ENCODE measurements around the gene RAD54L2.
"Not testable (repeated sequence)": the region's sequence is repeated elsewhere in the genome, so short reads cannot be mapped to it uniquely, and the experiment has no call there.

Gene RAD54L2, protein sequence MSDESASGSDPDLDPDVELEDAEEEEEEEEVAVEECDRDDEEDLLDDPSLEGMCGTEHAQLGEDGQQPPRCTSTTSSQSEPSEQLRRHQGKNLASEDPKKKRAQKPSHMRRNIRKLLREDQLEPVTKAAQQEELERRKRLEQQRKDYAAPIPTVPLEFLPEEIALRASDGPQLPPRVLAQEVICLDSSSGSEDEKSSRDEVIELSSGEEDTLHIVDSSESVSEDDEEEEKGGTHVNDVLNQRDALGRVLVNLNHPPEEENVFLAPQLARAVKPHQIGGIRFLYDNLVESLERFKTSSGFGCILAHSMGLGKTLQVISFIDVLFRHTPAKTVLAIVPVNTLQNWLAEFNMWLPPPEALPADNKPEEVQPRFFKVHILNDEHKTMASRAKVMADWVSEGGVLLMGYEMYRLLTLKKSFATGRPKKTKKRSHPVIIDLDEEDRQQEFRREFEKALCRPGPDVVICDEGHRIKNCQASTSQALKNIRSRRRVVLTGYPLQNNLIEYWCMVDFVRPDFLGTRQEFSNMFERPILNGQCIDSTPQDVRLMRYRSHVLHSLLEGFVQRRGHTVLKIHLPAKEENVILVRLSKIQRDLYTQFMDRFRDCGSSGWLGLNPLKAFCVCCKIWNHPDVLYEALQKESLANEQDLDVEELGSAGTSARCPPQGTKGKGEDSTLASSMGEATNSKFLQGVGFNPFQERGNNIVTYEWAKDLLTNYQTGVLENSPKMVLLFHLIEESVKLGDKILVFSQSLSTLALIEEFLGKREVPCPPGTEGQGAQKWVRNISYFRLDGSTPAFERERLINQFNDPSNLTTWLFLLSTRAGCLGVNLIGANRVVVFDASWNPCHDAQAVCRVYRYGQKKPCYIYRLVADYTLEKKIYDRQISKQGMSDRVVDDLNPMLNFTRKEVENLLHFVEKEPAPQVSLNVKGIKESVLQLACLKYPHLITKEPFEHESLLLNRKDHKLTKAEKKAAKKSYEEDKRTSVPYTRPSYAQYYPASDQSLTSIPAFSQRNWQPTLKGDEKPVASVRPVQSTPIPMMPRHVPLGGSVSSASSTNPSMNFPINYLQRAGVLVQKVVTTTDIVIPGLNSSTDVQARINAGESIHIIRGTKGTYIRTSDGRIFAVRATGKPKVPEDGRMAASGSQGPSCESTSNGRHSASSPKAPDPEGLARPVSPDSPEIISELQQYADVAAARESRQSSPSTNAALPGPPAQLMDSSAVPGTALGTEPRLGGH (N-terminal part only)

DNA sequence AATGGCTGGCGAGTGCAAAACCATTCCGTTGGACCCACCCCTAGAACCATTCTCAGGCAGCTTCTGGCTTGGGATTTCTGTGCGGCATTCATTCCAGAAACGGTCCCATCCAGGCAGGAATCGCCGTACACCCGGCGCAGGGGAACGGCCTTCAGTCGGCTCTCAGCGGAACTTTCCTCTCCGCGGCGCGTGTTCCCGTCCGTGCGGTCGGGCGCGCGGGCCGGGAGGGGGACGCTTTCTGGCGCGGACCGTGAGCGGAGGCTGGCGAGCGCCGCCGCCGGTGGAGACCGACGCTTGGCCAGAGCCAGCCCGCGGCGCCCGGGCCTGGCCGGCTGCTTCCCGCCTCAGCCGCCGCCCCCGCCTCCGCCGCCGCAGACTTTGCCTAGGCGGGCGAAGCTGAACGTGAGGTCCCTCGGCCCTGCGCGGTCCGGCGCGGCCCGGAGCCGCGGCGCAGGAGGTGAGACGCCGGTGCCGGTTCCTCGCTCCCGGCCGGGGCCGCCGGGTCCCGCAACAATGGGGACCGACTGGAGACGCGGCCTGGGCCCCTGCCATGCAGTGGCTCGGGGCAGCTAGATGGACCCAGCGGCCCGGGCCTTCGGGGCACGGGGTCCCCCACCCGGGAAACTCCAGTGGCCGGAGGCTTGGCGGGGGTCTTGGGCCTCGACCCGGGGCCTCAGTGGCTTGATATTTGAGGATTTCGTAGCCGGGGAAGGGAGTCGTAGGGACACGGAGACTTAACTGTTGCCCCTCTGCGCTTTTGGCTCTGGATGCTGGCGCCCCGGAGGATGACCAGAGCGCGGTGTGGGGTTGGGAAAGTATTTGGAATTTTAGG lies at the start of gene RAD54L2:
TSS of gene RAD54L2 (plus strand) at position 261 of the 832 bp plus-strand sequence. CDS start 51,702 bp downstream, outside the sequence.
- peak; percentile 81 for DNase-seq (ENCODE audit: low read depth)

DNA sequence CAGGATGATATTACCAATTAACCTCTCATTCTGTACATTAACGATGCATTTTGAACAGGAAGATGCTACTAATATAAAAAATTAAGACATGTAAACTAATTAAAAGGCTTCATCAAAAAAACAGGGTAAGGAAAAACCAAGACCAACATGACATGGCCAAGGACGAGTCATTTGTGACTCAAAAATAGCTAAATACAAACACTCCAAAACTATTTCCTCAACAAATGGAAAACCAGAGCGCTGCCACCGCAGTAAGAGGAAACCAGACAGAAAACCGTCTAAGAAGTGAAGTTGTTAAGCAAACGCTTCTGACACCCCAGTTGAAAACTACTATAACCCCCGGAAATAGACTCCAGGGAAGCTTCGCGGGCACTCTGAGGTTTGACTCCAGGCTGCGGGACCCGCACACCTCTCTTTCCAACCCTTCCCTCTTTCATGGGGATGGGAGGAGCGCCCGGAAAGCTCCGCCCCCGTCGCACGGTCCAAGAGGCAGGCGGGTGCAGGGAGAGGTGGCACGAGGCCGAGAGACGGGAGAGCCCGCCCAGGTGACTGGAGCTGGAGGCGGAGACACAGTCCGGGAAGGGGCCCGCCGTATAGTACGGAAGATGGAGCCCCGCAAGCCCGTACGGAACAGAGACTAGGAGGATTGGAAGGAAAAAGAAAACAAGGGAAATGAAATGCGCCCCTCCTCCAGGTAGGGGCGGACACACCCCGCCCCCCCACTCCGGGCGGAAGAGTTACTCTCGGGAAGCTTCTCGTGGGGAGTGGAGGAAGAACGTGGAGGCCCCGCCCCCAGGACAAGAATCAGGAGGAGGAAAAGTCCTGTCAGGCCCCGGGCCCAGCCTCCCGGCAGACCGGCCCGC lies 39.4 kb upstream of the RAD54L2 start:
- peak; percentile 94 for DNase-seq (ENCODE audit: low read depth)

DNA sequence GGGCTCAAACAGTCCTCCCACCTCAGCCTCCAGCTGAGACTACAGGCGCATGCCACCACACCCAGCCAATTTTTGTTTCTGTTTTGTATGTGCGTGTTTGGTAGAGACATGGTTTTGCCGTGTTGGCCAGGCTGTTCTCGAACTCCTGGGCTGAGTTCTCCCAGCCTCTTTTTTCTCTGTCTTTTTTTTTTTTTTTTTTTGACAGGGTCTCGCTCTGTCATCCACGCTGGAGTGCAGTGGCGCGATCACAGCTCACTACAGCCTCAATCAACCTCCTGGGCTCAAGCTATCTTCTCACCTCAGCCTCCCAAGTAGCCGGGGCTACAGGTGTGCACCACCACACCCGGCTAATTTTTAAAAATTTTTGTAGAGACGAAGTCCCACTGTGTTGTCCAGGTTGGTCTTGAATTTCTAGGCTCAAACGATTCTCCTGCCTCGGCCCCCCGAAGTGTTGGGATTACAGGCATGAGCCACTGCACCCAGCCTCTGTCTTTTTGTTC lies 37.8 kb upstream of the RAD54L2 start:
- no peak for DNase-seq (ENCODE audit: low read depth)

DNA sequence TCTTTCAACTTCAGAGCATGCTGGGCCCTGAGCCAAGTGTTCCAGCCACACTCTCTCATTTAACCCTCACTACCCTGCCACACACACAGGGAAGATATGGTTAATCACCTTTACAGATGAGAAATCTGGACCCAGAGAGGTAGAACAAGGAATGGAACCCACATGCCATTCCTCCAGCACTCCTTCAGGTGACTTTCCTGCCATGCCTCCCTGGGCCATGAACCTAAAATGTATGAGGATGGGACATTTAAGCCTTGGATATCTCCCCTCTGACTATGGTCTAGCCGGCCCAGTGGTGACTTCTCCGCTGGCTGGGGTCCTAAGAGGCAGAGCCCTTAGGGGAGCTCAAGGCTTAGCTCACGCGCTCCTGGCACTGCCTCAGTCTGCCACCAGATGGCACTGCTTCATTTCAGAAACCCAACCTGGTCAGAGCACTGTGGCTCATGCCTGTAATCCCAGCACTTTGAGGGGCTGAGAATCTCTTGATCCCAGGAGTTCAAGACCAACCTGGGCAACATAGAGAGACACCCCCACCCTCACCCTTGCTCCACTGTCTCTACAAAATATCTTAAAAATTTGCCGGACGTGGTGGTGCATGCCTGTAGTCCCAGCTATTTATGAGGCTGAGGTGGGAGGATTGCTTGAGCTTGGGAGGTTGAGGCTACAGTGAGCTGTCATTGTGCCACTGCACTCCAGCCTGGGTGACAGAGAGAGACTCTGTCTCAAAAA lies 36.5 kb upstream of the RAD54L2 start:
- DNase-seq (ENCODE audit: low read depth) = peak; percentile 77

DNA sequence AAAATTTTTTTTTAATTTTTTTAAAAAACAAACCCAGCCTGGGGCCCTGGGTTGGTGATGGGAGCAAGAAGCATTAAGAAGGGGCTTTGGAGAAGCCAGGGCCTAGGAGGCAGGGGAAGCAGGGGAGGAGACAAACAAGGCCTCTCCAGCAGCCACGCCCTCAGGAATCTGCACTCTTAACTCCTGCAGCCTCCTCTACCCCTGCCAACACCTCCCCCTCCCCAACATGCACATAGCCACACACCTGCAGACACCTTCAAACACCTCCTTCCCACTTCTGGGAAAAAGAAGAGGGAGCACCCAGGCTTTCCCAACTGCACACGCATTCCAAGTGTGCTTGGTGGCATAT lies 36.0 kb upstream of the RAD54L2 start:
- DNase-seq (ENCODE audit: low read depth) = no peak

DNA sequence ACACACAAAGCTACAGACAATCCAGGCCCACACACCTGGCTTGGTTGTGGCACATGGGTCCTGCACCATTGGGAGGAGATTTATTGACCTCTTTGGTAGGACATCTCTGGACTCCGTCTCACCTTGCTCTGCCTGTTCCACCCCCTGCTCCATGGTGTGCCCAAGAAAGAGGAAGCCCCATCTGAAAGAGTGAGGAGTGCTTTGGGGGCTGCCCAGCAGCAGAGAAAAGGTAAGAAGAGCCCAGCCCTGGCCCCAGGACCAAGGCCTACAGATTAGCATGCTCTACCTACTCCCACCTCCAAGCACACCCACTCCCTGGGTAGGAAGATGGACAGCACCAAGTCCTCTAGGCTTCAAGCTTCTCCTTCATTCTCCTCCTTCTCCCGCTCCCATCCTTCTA lies 35.5 kb upstream of the RAD54L2 start:
- no peak for DNase-seq (ENCODE audit: low read depth)

DNA sequence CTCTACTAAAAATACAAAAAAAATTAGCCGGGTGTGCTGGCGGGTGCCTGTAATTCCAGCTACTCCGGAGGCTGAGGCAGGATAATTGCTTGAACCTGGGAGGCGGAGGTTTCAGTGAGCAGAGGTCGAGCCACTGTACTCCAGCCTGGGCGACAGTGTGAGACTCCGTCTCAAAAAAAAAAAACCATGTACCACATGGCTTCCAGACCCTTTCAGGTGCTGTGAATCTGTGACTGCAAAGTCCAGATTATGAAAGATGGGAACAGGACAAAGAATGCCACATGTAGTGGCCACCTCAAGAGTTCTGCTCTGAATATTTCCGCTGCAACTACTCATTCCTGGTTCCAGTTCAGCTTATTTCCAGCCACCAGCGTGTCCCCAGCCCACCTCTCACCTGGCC lies 30.3 kb upstream of the RAD54L2 start:
- DNase-seq (ENCODE audit: low read depth) = no peak

DNA sequence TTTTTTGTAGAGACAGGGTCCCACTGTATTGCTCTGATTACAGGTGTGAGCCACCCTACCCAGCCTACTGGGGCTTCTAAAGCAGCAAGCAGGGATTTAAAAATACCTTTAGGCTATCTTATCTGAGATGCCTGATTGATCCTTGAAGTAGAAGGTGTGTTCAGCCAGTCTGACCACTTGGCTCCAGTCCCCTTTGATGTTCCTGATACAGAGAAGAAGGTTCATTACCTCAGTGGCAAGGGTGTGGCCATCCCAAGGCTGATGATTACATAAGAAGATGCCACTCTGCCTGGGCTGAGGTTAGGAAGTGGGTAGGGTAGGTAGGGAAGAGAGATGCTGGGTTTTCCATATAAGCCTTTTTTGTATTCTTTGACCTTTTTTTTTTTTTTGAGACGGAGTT lies 27.5 kb upstream of the RAD54L2 start:
- no peak for DNase-seq (ENCODE audit: low read depth)

DNA sequence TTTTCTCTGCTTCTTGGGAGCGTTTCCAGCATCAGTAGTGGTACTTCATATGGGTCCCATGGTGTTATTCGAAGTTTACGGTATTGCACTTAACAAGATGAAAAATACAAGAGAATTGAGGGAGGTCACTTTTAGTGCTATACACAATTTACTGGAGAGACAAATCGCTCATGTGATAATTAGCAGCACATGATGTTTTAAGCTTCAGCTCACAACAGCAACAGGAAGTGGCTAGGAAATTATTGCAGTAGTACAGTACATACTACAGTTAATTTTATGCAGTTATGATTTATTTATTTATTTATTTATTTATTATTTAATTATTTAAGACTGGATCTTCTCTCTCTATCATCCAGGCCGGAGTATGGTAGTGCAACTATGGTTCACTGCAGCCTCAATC lies 24.3 kb upstream of the RAD54L2 start:
- DNase-seq (ENCODE audit: low read depth) = no peak

DNA sequence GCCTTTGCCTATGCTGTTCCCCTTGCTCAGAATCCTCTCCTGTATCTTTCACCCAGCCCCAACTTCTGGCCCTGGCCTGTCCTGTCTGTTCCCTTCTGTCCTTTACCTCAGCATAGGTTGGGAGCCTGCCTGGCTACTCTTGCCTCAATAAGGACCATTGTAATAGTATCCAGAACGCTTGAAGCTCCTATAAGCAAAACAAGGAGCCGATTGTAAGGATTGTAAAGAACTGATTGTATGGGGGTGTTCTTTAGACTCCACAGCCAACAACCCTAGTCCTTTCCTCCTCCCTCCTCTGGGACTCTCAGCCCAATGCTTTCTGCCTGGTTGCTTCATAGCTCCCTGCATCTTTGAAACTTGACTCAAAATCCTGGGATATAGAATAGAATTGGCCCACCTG lies 18.7 kb upstream of the RAD54L2 start:
- DNase-seq (ENCODE audit: low read depth) = no peak

DNA sequence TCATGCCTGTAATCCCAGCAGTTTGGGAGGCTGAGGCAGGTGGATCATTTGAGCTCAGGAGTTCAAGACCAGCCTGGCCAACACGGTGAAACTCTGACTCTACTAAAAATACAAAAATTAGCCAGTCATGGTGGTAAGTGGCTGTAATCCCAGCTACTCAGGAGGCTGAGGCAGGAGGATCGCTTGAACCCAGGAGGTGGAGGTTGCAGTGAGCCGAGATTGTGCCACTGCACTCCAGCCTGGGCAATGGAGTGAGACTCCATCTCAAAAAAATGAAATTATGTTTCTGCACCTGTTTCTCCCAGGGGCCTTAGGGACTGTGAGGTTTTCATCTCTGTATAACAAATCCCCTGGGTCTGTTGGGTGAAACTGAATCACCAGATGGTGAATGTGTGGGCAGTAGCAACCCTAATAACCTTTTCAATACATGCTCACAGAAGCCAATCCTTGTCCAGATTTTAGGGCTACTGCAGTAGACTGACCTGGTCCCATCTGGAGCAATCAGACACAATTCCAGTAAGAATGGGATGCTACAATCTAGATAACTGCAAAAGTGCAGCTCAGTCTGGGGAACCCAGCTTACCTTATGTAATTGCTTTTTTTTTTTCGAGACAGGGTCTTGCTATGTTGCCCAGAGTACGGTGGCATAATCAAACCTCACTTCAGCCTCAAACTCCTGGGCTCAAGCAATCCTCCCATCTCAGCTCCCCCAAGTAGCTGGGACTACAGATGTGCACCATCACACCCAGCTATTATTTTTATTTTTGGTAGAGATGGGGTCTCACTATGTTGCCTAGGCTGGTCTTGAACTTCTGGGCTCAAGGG lies 17.4 kb upstream of the RAD54L2 start:
- DNase-seq (ENCODE audit: low read depth) = not testable (repeated sequence)

DNA sequence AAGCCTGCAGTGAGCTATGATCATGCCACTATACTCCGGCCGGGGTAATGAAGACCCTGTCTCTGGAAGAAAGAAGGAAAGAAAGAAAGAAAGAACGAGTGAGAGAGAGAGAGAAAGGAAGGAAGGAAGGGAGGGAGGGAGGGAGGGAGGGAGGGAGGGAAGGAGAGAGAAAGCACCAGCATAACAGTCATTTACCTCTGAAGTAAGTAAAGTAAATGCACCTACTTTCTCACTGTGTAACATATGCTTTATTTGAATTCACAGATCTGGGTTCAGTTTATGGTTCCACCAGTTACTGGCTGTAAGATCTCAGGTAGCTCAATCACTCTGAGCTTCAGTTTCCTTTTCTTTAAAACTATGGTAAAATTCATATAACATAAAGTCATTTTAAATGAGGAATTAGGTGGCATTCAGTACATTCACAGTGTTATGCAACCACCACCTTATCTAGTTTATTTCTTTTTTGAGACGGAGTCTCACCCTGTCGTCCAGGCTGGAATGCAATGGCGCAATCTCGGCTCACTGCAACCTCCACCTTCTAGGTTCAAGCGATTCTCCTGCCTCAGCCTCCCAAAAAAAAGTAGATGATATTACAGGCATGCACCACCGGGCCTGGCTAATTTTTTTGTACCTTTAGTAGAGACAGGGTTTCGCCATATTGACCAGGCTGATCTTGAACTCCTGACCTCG lies 16.1 kb upstream of the RAD54L2 start:
- DNase-seq (ENCODE audit: low read depth) = no peak

DNA sequence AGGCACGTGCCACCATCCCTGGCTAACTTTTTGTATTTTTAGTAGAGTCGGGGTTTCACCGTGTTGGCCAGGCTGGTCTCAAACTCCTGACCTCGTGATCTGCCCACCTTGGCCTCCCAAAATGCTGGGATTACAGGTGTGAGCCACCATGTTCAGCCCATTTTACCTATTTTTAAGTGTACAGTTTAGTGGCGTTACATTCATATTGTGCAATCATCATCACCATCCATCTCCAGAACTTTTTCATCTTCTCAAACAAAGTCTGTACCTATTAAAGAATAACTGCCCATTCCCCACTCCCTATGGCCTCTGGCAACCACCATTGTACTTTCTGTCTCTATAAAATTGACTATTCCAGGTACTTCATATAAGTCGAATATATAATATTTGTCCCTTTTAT lies 13.6 kb upstream of the RAD54L2 start:
- not testable (repeated sequence) for DNase-seq (ENCODE audit: low read depth)

DNA sequence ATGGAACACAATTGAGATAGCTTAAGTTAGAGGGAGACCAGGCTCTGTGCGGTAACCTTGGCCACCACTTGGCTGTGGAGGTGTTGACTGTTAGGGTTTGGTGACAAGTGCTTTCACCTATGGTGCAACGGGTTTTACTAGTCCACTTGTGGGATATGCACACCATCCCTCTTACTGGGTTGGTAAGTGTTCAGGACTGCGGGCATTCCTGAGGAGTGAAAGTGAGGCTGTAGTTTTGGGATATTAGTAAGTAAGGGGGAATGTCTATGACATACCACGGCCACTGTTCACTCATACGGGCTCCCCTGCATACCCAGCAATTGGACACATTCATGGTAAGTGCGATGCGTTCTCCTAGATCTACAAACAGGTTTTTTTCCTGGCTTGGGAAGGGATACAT lies 8.0 kb upstream of the RAD54L2 start:
- peak; percentile 72 for DNase-seq (ENCODE audit: low read depth)

DNA sequence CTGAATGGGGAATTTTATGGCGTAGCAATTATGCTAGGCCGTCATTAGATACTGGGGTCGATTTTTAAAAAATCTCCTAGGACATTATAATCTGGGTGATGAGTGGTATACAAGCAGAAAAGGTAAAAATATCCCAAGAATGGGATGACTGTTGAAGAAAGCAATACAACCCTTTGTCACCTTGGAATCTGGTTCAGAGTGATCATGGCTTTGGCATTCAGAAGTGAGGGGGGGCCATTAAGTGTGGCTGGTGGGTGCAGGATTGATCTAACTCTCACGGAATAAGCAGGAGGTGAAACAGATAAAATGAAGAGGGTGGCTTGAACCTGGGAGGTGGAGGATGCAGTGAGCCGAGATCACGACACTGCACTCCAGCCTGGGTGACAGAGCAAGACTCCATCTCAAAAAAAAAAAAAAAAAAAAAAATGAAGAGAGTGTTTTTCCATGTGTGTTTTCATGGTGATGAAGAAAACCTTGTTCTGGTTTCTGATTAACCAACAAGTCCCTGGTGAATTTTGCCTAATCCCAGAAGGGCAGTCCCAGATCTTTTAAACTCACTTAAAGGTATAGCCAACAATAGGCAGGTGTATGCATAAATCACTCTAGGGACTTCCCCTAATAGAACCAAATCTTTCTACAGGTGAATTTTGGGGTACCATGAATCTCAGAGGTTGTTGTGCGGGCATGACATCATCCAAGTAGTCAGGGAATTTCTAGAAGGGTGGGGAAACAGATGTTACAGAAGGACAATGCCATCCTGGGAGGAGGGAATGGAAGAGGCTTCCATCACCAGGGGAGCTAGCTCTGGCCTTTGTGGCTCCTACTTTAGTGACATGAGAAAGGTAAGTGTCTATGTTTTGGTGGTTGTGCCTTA lies 3.1 kb upstream of the RAD54L2 start:
- peak; percentile 20 for DNase-seq (ENCODE audit: low read depth)

DNA sequence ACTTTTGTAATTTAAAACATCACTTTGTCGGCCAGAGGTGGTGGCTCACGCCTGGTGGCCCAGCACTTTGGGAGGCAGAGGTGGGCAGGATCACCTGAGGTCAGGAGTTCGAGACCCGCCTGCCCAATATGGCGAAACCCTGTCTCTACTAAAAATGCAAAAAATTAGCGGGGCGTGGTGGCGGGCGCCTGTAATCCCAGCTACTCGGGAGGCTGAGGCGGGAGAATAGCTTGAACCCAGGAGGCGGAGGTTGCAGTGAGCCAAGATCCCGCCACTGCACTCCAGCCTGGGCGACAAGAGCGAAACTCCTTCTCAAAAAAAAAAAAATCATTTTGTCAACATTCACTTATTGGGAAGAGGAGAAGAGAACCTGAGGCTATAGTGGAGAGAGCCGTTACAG lies 888 bp upstream of the RAD54L2 start:
- not testable (repeated sequence) for DNase-seq (ENCODE audit: low read depth)

DNA sequence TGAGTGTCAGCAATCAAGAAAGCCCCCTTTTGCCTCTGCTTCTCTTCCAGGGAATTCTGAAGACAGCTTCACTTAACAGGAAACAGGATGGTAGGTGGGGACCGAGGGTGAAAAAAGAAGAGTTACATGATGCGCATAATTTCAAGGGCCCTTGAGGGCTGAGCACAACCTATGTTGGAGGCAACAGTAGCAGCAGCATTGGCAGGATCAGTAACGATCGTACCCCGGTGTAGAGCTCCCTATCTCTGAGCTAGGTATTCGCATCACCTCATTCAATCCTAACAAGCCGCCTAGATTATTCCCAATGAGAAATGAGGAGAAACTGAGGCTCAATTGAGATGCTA lies 432 bp upstream of the RAD54L2 start:
- no peak for DNase-seq (ENCODE audit: low read depth)
